HAP-1 (cell line): ENCODE results near the gene CHPF2.

Experiments
- DNase-seq, 2 experiments: peaks; one replicate each; pipeline ENCODE4 v3.0.0-alpha.2; 2016 to 2020; ENCODE audit warnings: low spot score in 2 of 2
- H3K27me3 ChIP-seq: fragments of 250-450 bp; sonication (Bioruptor Pico); 2 replicates; pipeline ENCODE4 v1.5.1; 2020; ENCODE audit warnings: low read depth, mild to moderate bottlenecking, moderate library complexity
- H3K36me3 ChIP-seq: fragments of 250-450 bp; sonication (Bioruptor Pico); replicated peaks from 2 replicates; pipeline ENCODE4 v1.5.1; 2020; ENCODE audit warnings: mild to moderate bottlenecking
- H3K4me1 ChIP-seq: fragments of 250-450 bp; sonication (Bioruptor Pico); 2 replicates; pipeline ENCODE4 v1.5.1; 2020; ENCODE audit warnings: mild to moderate bottlenecking
- H3K4me3 ChIP-seq: fragments of 250-450 bp; sonication (Bioruptor Pico); 2 replicates; pipeline ENCODE4 v1.5.1; 2020; ENCODE audit warnings: mild to moderate bottlenecking, moderate library complexity
- H3K9me3 ChIP-seq: fragments of 250-450 bp; sonication (Bioruptor Pico); 2 replicates; pipeline ENCODE4 v1.5.1; 2020; ENCODE audit warnings: mild to moderate bottlenecking, moderate library complexity
- in situ Hi-C: fragments of 300-500 bp; cut with MboI; formaldehyde crosslinking; loops from 3 replicates; pipeline ENCODE4 v1.14.3; 2020; ENCODE audit warnings: low sequenced_read_pairs, inconsistent platforms, mixed read lengths

The CHPF2 gene

DNA sequence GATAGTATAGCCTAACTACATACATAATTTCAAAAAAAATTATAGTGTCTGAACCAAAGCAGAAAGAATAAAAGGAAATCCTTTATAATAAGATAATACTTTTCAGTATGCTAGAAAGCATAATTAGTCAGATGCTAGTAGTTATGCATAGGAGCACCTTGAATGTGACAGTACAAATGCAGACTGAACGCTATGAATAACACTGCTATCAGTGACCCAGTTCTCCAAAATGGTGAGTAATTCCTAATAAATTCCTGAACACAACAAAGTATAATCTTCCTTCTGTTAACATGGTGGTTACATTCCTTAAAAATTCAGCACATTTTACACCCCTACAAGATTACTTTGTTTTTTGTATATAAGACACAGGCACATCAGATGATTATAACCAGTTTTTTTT lies 1.2 kb upstream of the CHPF2 start:
- peaks cover 20% of the 10 kb centered on the region for H3K4me1 ChIP-seq
- no peak for DNase-seq
- H3K4me3 ChIP-seq, result peak overlapping the region; percentile 89; the same call in 1 of the 2 replicates
- H3K9me3 ChIP-seq, result no peaks in the 10 kb centered on the region
- in situ Hi-C loops, result no loop called here
- no peaks in the 10 kb centered on the region for H3K27me3 ChIP-seq
- H3K36me3 ChIP-seq, result peaks cover 26% of the 10 kb centered on the region

DNA sequence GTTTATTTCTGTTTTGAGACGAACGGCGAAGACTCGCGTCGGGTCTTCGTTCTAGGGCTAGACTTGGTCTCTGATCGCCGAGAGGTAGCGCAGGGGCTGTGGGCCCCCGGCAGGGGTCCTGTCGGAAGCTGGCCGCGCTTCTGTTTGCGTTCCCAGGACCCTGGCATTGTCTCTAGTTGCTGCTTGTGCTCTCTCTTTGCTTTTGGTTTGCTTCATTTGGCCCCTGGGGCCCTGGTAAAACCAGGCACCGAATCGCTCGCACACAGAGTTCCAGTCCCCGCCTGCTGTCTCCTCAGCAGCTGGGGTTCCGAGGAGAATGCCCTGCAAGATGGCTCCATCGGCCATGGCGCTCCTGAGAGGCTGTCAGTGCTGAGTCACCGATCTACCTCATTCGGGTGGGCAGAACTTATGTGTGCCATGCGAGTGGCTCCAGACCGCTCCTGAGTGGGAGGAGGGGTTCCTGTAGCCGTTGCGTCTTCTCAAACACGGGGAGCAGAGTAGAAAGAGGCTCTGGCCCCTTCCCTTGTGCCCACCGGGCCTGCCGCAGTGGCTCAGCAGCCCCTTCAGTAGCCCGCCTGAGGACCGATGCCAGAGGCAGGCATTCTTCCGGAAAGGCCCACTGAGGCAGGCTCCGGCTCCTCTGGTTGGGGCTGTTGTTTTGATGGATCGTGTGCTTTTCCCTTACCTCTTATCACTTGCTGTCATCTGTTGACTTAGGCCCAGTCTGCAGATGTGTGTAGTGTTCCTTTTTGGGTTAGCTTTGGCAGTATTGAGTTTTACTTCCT lies 826 bp downstream of the CHPF2 start:
- Histone ChIP-seq H3K4me3 (peak overlapping the region; percentile 89), H3K36me3 (peaks cover 47% of the 10 kb centered on the region), H3K9me3 (no peaks in the 10 kb centered on the region), H3K4me1 (peaks cover 17% of the 10 kb centered on the region), H3K27me3 (no peaks in the 10 kb centered on the region)
- in situ Hi-C loops, result no loop called here
- DNase-seq, result peak in 1 of 2 experiments; percentile 44

DNA sequence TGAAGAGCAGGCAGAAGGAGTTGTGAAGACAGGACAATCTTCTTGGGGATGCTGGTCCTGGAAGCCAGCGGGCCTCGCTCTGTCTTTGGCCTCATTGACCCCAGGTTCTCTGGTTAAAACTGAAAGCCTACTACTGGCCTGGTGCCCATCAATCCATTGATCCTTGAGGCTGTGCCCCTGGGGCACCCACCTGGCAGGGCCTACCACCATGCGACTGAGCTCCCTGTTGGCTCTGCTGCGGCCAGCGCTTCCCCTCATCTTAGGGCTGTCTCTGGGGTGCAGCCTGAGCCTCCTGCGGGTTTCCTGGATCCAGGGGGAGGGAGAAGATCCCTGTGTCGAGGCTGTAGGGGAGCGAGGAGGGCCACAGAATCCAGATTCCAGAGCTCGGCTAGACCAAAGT lies 1.5 kb downstream of the CHPF2 start:
- peaks cover 14% of the 10 kb centered on the region for H3K4me1 ChIP-seq

DNA sequence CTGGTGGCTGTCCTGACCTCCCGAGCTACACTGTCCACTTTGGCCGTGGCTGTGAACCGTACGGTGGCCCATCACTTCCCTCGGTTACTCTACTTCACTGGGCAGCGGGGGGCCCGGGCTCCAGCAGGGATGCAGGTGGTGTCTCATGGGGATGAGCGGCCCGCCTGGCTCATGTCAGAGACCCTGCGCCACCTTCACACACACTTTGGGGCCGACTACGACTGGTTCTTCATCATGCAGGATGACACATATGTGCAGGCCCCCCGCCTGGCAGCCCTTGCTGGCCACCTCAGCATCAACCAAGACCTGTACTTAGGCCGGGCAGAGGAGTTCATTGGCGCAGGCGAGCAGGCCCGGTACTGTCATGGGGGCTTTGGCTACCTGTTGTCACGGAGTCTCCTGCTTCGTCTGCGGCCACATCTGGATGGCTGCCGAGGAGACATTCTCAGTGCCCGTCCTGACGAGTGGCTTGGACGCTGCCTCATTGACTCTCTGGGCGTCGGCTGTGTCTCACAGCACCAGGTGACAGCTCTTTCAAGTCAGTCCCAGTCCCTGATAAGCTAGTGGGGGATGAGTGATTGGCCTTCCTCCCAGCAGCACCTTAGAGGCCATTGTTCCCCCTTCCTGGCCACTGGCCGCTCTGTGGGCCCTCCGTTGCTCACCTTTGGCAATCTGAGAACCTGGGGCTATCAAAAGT lies 3.0 kb downstream of the CHPF2 start:
- Histone ChIP-seq H3K4me3 (no peak overlapping the region), H3K27me3 (no peaks in the 10 kb centered on the region), H3K36me3 (peaks cover 63% of the 10 kb centered on the region), H3K4me1 (peaks cover 14% of the 10 kb centered on the region), H3K9me3 (no peaks in the 10 kb centered on the region)
- in situ Hi-C loops, result no loop called here
- no peak for DNase-seq

More for the DNA sequence above, 1.5 kb downstream of the CHPF2 start:
- no peaks in the 10 kb centered on the region for H3K9me3 ChIP-seq
- in situ Hi-C loops, result no loop called here
- DNase-seq, result no peak
- H3K27me3 ChIP-seq, result no peaks in the 10 kb centered on the region
- H3K36me3 ChIP-seq, result peaks cover 53% of the 10 kb centered on the region
- H3K4me3 ChIP-seq, result peak overlapping the region; percentile 89

DNA sequence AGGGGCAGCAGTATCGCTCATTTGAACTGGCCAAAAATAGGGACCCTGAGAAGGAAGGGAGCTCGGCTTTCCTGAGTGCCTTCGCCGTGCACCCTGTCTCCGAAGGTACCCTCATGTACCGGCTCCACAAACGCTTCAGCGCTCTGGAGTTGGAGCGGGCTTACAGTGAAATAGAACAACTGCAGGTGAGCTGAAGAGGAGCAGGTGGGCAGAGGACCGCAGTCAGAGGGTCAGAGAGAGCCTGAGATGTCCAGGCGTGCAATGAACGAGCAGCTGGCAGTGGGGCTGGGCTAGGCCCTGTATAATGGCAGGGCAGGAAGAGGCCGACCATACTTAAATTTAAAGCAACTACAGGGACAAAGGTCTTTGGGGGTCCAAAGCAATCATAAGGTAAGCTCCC lies 4.1 kb downstream of the CHPF2 start:
- Histone ChIP-seq H3K4me1 (peaks cover 9% of the 10 kb centered on the region), H3K4me3 (no peak overlapping the region), H3K9me3 (no peaks in the 10 kb centered on the region), H3K36me3 (peaks cover 72% of the 10 kb centered on the region), H3K27me3 (no peaks in the 10 kb centered on the region)
- in situ Hi-C loops, result no loop called here
- DNase-seq, result no peak

DNA sequence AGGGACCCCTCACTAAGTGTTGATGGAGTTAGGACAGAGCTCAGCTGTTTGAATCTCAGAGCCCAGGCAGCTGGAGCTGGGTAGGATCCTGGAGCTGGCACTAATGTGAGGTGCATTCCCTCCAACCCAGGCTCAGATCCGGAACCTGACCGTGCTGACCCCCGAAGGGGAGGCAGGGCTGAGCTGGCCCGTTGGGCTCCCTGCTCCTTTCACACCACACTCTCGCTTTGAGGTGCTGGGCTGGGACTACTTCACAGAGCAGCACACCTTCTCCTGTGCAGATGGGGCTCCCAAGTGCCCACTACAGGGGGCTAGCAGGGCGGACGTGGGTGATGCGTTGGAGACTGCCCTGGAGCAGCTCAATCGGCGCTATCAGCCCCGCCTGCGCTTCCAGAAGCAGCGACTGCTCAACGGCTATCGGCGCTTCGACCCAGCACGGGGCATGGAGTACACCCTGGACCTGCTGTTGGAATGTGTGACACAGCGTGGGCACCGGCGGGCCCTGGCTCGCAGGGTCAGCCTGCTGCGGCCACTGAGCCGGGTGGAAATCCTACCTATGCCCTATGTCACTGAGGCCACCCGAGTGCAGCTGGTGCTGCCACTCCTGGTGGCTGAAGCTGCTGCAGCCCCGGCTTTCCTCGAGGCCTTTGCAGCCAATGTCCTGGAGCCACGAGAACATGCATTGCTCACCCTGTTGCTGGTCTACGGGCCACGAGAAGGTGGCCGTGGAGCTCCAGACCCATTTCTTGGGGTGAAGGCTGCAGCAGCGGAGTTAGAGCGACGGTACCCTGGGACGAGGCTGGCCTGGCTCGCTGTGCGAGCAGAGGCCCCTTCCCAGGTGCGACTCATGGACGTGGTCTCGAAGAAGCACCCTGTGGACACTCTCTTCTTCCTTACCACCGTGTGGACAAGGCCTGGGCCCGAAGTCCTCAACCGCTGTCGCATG lies 5.2 kb downstream of the CHPF2 start:
- no peak overlapping the region for H3K4me3 ChIP-seq
- H3K36me3 ChIP-seq, result peaks cover 77% of the 10 kb centered on the region
- no peaks in the 10 kb centered on the region for H3K9me3 ChIP-seq
- DNase-seq, result no peak
- H3K4me1 ChIP-seq, result peaks cover 5% of the 10 kb centered on the region
- in situ Hi-C loops, result no loop called here
- H3K27me3 ChIP-seq, result no peaks in the 10 kb centered on the region

DNA sequence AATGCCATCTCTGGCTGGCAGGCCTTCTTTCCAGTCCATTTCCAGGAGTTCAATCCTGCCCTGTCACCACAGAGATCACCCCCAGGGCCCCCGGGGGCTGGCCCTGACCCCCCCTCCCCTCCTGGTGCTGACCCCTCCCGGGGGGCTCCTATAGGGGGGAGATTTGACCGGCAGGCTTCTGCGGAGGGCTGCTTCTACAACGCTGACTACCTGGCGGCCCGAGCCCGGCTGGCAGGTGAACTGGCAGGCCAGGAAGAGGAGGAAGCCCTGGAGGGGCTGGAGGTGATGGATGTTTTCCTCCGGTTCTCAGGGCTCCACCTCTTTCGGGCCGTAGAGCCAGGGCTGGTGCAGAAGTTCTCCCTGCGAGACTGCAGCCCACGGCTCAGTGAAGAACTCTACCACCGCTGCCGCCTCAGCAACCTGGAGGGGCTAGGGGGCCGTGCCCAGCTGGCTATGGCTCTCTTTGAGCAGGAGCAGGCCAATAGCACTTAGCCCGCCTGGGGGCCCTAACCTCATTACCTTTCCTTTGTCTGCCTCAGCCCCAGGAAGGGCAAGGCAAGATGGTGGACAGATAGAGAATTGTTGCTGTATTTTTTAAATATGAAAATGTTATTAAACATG lies 6.0 kb downstream of the CHPF2 start:
- Histone ChIP-seq H3K9me3 (no peaks in the 10 kb centered on the region), H3K27me3 (no peaks in the 10 kb centered on the region), H3K4me3 (no peak overlapping the region), H3K4me1 (peaks cover 5% of the 10 kb centered on the region), H3K36me3 (peaks cover 73% of the 10 kb centered on the region)
- no peak for DNase-seq
- in situ Hi-C loops, result no loop called here

DNA sequence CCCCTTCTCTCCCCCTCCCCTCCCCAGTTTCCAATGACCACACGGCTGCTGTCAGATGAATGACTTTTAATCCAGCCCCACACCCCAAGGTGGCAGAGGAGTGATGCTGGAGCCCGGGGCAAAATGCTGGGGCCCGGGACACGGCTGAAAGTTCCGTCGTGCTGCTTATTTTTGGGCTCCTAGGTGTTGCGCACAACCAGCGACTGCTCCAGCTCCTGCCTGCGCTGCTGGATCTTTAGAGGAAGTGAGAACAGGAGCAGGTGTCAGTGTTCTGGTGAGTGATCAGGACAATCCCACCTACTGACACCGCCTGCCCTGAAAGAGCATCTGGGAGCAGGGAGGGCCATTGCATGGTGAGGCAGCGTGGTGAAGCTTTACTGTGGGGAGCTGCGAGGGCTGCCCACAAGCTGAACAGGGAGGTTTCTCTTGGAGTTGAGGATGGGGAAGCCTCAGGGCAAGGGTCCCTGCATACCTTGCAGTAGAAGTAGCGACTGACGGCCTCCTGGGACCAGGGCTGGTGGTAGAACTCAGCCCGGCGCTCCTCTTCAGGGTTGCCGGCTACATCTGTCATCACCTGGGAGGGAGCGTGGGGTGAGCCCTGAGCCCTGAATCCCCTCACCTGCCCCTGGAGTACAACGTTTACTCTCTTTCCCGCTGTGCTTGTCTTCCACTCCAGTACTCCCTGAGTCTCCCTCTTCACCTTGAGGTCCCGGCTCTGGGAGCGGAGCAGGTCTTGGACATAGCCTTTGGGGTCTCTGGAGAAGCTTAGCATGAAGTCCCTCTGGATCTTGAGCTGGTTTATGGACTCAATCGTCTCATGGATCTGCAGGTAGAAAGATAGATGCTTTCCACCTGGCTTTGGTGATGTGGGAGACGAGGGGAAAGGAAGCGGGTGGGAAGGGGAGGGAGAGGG lies 6.9 kb downstream of the CHPF2 start:
- in situ Hi-C loops, result no loop called here
- Histone ChIP-seq H3K4me1 (0 out of 2 replicates have a peak, but pooled peaks cover 6% of the 10 kb centered on the region), H3K27me3 (no peaks in the 10 kb centered on the region), H3K4me3 (no peak overlapping the region), H3K9me3 (no peaks in the 10 kb centered on the region), H3K36me3 (peaks cover 70% of the 10 kb centered on the region)
- no peak for DNase-seq

DNA sequence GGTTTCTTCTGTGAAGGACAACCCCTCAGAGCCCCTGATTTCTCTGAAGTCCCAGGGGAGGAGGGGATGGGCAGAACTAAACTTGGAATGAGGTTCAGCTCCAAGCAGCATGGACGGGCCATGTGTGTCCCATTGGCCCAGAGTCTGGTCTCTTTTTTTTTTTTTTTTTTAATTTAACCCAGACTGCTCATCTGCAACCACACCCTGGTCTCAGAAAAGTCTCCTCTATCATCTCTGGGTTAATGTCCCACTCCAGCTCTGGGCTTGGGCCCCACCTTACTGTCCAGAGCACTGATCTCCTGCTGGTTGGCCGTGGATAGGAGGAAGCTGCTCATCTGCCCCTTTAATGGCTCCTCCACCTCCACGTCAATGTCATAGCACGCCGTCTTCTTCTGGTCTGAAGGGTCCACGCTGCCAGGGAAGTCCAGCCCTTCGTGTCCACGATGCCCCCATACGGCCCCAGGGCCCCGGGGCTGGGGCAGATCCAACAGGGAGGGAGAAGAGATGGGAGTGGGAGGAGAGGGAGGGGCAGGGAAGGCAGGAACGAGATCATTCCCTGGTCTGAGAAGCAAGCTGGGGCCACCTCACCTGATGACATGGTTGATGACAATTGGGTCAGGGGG lies 7.7 kb downstream of the CHPF2 start:
- no peak overlapping the region for H3K4me3 ChIP-seq
- H3K4me1 ChIP-seq, result peaks cover 12% of the 10 kb centered on the region
- DNase-seq, result no peak
- peaks cover 62% of the 10 kb centered on the region for H3K36me3 ChIP-seq
- in situ Hi-C loops, result no loop called here
- no peaks in the 10 kb centered on the region for H3K9me3 ChIP-seq
- H3K27me3 ChIP-seq, result no peaks in the 10 kb centered on the region

DNA sequence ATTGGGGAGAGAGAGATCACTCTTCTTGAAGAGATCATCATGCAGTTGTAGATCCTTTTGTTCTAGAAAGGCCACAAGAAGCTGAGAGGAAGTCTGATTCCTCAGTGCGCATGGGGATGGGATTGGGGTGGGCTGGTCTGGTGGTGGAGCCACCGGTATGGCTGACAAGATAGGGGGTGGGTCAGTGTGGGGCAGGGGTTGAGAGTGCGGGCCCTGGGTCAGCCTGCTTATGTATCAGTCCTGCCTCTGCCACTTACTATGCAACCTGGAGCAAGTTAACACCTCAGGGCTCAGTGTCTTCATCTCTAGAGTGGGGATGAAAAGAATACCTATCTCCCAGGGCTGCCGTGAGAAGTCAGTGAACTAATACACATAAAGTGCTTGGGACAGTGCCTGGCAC lies 8.3 kb downstream of the CHPF2 start:
- DNase-seq, result no peak
- no peaks in the 10 kb centered on the region for H3K27me3 ChIP-seq
- peaks cover 16% of the 10 kb centered on the region for H3K4me1 ChIP-seq
- H3K9me3 ChIP-seq, result no peaks in the 10 kb centered on the region
- in situ Hi-C loops, result no loop called here
- no peak overlapping the region for H3K4me3 ChIP-seq
- H3K36me3 ChIP-seq, result peaks cover 56% of the 10 kb centered on the region

DNA sequence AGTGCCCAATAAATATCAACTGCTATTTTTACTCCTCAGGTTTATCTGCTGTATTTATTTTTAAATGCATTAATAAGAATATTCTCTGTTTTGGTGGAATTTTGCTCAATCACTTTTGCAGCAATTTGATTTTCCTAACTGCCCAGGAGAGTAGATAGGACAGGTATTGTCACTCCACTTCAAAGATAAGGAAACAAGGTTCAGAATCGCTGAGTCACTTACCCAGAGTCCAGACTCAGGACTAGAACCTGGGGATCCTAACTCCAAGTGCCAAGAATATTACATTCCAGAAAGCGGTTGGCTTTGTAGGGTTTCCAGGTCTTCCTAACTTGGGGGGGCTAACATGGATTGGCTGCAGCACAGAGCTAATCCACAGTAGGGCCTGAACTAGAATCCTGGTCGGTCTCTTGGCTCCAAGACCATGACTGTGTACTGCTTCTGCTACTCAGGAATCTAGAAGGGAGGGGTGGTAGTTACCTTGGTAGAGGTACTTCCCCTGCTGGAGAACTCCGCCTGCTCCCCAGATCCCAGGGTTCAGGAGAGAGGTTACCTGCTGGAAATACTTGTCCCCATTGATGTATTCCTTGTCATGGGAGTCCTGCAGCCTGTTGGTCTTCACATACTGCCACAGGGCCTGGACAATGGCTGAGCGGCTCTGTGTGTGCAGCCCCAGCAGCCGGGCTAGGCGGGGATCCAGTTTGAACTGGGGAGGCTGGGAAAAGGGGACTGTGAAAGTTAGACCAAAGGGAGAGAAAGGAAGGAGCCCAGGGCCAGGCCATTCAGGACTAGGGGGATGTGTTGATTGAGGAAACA lies 8.9 kb downstream of the CHPF2 start:
- in situ Hi-C loops, result no loop called here
- H3K27me3 ChIP-seq, result no peaks in the 10 kb centered on the region

DNA sequence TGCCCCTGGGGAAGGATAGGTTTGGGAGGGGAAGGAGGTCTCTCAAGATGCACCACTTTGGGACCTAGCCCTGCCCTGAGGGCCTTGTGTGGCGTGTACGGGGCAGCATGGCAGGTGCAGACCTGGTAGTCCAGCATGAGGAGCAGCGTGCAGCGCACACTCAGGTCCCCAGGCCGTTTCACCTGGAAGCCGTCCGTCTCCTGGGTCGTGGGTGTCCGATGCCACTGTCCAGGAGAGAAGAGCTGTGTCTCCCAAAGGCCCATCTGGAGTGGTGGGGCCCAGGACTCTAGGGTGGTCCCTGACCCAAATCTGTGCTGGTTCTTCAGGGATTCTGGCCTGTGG lies 9.4 kb downstream of the CHPF2 start:
- no peaks in the 10 kb centered on the region for H3K9me3 ChIP-seq
- H3K4me3 ChIP-seq, result no peak overlapping the region

More for the DNA sequence above, 8.9 kb downstream of the CHPF2 start:
- peaks cover 50% of the 10 kb centered on the region for H3K36me3 ChIP-seq
- H3K4me3 ChIP-seq, result no peak overlapping the region
- no peak for DNase-seq
- H3K4me1 ChIP-seq, result peaks cover 16% of the 10 kb centered on the region
- H3K9me3 ChIP-seq, result no peaks in the 10 kb centered on the region

More for the DNA sequence above, 9.4 kb downstream of the CHPF2 start:
- no peak for DNase-seq
- peaks cover 19% of the 10 kb centered on the region for H3K4me1 ChIP-seq
- in situ Hi-C loops, result no loop called here
- H3K27me3 ChIP-seq, result no peaks in the 10 kb centered on the region
- H3K36me3 ChIP-seq, result peaks cover 44% of the 10 kb centered on the region
